ENCODE results near the gene MYMX. TPM values are rescaled to one million over a fixed set of nuclear protein-coding genes. Genes with fewer than 3 reads are reported as not detected.
"Not testable (repeated sequence)": the region's sequence is repeated elsewhere in the genome, so short reads cannot be mapped to it uniquely, and the experiment has no call there.

Gene MYMX
- total and polyA plus RNA-seq, 4 donors = 0.21 TPM; not detected in 3

DNA sequence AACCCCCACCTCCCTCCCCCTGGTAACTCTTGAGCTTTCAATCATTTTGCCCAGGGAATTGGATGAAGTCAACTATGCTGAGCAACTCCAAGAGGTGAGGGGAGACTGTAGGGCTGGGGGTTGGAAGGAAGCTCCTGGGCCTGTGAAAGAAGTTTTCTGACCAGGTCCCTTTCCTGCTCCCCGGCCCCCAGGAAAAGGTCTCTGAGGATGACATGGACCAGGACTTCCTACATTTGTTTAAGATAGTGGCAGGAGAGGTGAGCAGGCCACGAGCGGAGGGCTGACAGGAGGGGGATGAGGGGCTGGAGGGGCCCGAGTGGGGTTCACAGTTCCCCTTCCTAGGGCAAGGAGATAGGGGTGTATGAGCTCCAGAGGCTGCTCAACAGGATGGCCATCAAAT lies 36.3 kb upstream of the MYMX start:
- TF ChIP-seq, protein P1, sequence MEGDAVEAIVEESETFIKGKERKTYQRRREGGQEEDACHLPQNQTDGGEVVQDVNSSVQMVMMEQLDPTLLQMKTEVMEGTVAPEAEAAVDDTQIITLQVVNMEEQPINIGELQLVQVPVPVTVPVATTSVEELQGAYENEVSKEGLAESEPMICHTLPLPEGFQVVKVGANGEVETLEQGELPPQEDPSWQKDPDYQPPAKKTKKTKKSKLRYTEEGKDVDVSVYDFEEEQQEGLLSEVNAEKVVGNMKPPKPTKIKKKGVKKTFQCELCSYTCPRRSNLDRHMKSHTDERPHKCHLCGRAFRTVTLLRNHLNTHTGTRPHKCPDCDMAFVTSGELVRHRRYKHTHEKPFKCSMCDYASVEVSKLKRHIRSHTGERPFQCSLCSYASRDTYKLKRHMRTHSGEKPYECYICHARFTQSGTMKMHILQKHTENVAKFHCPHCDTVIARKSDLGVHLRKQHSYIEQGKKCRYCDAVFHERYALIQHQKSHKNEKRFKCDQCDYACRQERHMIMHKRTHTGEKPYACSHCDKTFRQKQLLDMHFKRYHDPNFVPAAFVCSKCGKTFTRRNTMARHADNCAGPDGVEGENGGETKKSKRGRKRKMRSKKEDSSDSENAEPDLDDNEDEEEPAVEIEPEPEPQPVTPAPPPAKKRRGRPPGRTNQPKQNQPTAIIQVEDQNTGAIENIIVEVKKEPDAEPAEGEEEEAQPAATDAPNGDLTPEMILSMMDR (IDR thresholded peaks at IDR 0.05; ENCODE audit: control extremely low read depth, extremely low read depth) = no peak
- DNase-seq (no peak), ATAC-seq (ENCODE audit: insufficient read depth, low FRiP score) (no peak)
- peaks cover 0 to 3% (median 0%) of the 10 kb centered on the region in 5 donors for H3K4me1 ChIP-seq (ENCODE audit: control insufficient read depth in 5 of 5, insufficient read depth in 5 of 5, low read length in 5 of 5)
- H3K27ac ChIP-seq (ENCODE audit: low read depth in 1 of 2, low read length in 1 of 2) = no peak overlapping the region
- H3K9me3 ChIP-seq (ENCODE audit: control insufficient read depth in 4 of 4, insufficient read depth in 3 of 4, low read length in 3 of 4) = no peaks in the 10 kb centered on the region
- WGBS, 2 donors = 73 to 88% methylated on average over 4 of the region's 4 CpGs
- no peak overlapping the region for H3K9ac ChIP-seq (ENCODE audit: insufficient read depth in 1 of 2, low read length in 2 of 2)
- H3K36me3 ChIP-seq (ENCODE audit: control insufficient read depth in 4 of 4, insufficient read depth in 4 of 4, low read length in 4 of 4) = no peaks in the 10 kb centered on the region
- no peak overlapping the region for H3K4me3 ChIP-seq
- no peaks in the 10 kb centered on the region for H3K27me3 ChIP-seq (ENCODE audit: control insufficient read depth in 3 of 3, insufficient read depth in 3 of 3, low read length in 2 of 3)

DNA sequence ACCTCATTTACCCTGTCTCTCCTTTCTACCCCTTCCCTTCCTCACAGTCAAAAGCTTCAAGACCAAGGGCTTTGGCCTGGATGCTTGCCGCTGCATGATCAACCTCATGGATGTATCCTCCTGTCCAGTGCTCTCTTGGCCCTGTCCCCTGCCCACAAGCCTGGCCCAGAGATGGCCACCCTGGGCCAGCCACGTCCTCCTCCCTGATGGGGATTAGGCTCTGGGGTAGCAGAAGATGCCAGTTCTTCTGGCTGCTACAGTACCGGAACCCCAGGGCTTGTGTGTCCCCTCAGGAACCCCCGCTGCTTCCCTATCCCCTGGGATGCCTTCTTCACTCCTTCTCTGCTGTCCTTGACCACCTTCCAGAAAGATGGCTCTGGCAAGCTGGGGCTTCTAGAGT lies 35.8 kb upstream of the MYMX start:
- Histone ChIP-seq H3K9me3 (ENCODE audit: control insufficient read depth in 4 of 4, insufficient read depth in 3 of 4, low read length in 3 of 4) (no peaks in the 10 kb centered on the region), H3K27ac (ENCODE audit: low read depth in 1 of 2, low read length in 1 of 2) (no peak overlapping the region), H3K36me3 (ENCODE audit: control insufficient read depth in 4 of 4, insufficient read depth in 4 of 4, low read length in 4 of 4) (no peaks in the 10 kb centered on the region), H3K27me3 (ENCODE audit: control insufficient read depth in 3 of 3, insufficient read depth in 3 of 3, low read length in 2 of 3) (no peaks in the 10 kb centered on the region), H3K4me1 (ENCODE audit: control insufficient read depth in 5 of 5, insufficient read depth in 5 of 5, low read length in 5 of 5) (peaks cover 0 to 4% (median 0%) of the 10 kb centered on the region in 5 donors), H3K4me3 (no peak overlapping the region), H3K9ac (ENCODE audit: insufficient read depth in 1 of 2, low read length in 2 of 2) (no peak overlapping the region)
- WGBS, 2 donors = 91 to 96% methylated on average over 4 of the region's 4 CpGs
- ATAC-seq (ENCODE audit: insufficient read depth, low FRiP score) (no peak), DNase-seq (no peak)
- TF ChIP-seq, protein P1 (IDR thresholded peaks at IDR 0.05; ENCODE audit: control extremely low read depth, extremely low read depth) = no peak

DNA sequence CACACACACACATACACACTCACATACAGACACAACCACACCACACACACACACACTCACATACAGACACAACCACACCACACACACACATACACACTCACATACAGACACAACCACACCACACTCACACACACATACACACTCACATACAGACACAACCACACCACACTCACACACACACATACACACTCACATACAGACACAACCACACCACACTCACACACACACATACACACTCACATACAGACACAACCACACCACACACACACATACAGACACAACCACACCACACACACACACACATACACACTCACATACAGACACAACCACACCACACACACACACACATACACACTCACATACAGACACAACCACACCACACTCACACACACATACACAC lies 34.9 kb upstream of the MYMX start:
- H3K27ac ChIP-seq (ENCODE audit: low read depth in 1 of 2, low read length in 1 of 2); H3K9ac ChIP-seq (ENCODE audit: insufficient read depth in 1 of 2, low read length in 2 of 2); H3K4me3 ChIP-seq; H3K36me3 ChIP-seq (ENCODE audit: control insufficient read depth in 4 of 4, insufficient read depth in 4 of 4, low read length in 4 of 4); ATAC-seq (ENCODE audit: insufficient read depth, low FRiP score); DNase-seq; H3K9me3 ChIP-seq (ENCODE audit: control insufficient read depth in 4 of 4, insufficient read depth in 3 of 4, low read length in 3 of 4); H3K4me1 ChIP-seq (ENCODE audit: control insufficient read depth in 5 of 5, insufficient read depth in 5 of 5, low read length in 5 of 5); H3K27me3 ChIP-seq (ENCODE audit: control insufficient read depth in 3 of 3, insufficient read depth in 3 of 3, low read length in 2 of 3): not testable (repeated sequence)

DNA sequence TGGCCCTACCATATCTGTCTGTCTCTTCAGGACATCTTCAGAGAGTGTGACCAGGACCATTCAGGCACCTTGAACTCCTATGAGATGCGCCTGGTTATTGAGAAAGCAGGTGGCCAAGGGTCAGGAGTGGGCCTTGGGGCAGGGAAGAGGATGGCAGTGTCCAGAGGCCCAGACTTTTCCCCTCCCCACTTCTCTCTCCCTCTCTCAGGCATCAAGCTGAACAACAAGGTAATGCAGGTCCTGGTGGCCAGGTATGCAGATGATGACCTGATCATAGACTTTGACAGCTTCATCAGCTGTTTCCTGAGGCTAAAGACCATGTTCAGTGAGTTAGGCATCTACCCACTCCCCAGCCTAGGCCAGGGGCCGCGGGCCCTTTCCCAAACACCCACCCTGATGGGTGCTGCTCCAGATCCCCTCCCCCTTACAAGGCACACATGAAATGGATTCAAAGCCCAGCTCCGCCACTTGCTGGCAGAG lies 33.8 kb upstream of the MYMX start:
- Histone ChIP-seq H3K9ac (ENCODE audit: insufficient read depth in 1 of 2, low read length in 2 of 2) (no peak overlapping the region), H3K27ac (ENCODE audit: low read depth in 1 of 2, low read length in 1 of 2) (no peak overlapping the region), H3K4me1 (ENCODE audit: control insufficient read depth in 5 of 5, insufficient read depth in 5 of 5, low read length in 5 of 5) (peaks cover 0 to 4% (median 0%) of the 10 kb centered on the region in 5 donors), H3K4me3 (no peak overlapping the region), H3K36me3 (ENCODE audit: control insufficient read depth in 4 of 4, insufficient read depth in 4 of 4, low read length in 4 of 4) (no peaks in the 10 kb centered on the region), H3K27me3 (ENCODE audit: control insufficient read depth in 3 of 3, insufficient read depth in 3 of 3, low read length in 2 of 3) (no peaks in the 10 kb centered on the region), H3K9me3 (ENCODE audit: control insufficient read depth in 4 of 4, insufficient read depth in 3 of 4, low read length in 3 of 4) (no peaks in the 10 kb centered on the region)
- no peak for ATAC-seq (ENCODE audit: insufficient read depth, low FRiP score)
- DNase-seq = no peak
- TF ChIP-seq, protein P1 (IDR thresholded peaks at IDR 0.05; ENCODE audit: control extremely low read depth, extremely low read depth) = no peak
- 97 to 98% methylated on average over 4 of the region's 4 CpGs for WGBS, 2 donors
